K562 (cell line): Measurements from ENCODE around the gene RPF1. TPM values are rescaled to one million over a fixed set of nuclear protein-coding genes. Genes with fewer than 3 reads are reported as not detected.

Source experiments
- BRD4 ChIP-seq: fragments of 200-600 bp; sonication (generic); IDR thresholded peaks from 2 replicates; pipeline ENCODE4 v1.6.1; 2017; ENCODE audit warnings: inconsistent platforms
- BRD9 ChIP-seq: fragments of 450-650 bp; IDR thresholded peaks from 2 replicates; pipeline ENCODE4 v1.6.1; 2018; ENCODE audit warnings: low read depth; ENCODE audit not compliant: partially characterized antibody
- FOSL1 ChIP-seq: fragments of 200-800 bp; sonication (Bioruptor generic); conservative IDR thresholded peaks from 2 replicates; pipeline ENCODE4 v1.6.1; 2016; ENCODE audit warnings: missing genetic modification characterization, missing compliant biosample characterization
- HDAC1 ChIP-seq, 2 experiments: fragments of 450-650 bp; IDR thresholded peaks; 2 replicates each; pipeline ENCODE4 v1.6.1; 2016 to 2017; ENCODE audit warnings: inconsistent platforms in 1 of 2, mild to moderate bottlenecking in 1 of 2, moderate library complexity in 1 of 2
- HDAC8 ChIP-seq: fragments of 450-650 bp; IDR thresholded peaks from 2 replicates; pipeline ENCODE4 v1.6.1; 2016; ENCODE audit warnings: mild to moderate bottlenecking, missing genetic modification characterization, moderate library complexity, missing compliant biosample characterization
- HNRNPL ChIP-seq: fragments of 200-400 bp; formaldehyde crosslinking; IDR thresholded peaks from 2 replicates; pipeline ENCODE4 v1.6.1; 2017; ENCODE audit warnings: low read depth, mild to moderate bottlenecking, low read length
- HNRNPUL1 ChIP-seq: fragments of 200-400 bp; formaldehyde crosslinking; IDR thresholded peaks from 2 replicates; pipeline ENCODE4 v1.6.1; 2017; ENCODE audit warnings: low read length
- KAT7 ChIP-seq: sonication (generic); formaldehyde crosslinking; IDR thresholded peaks from 2 replicates; pipeline ENCODE4 v1.8.0; 2022; ENCODE audit warnings: missing genetic modification reagents, mild to moderate bottlenecking, borderline replicate concordance
- NBN ChIP-seq: fragments of 450-650 bp; IDR thresholded peaks from 2 replicates; pipeline ENCODE4 v1.6.1; 2016; ENCODE audit warnings: low read depth, mild to moderate bottlenecking
- POLR2G ChIP-seq: fragments of 200-400 bp; formaldehyde crosslinking; IDR thresholded peaks from 2 replicates; pipeline ENCODE4 v1.6.1; 2017; ENCODE audit warnings: low read depth, mild to moderate bottlenecking, antibody characterized with exemption, low read length, moderate library complexity
- POLR2H ChIP-seq: IDR thresholded peaks from 2 replicates; pipeline ENCODE4 v1.6.1; 2016; ENCODE audit warnings: missing genetic modification characterization, low read depth, mild to moderate bottlenecking, control low read depth, missing compliant biosample characterization, moderate library complexity
- STAT5A ChIP-seq: IDR thresholded peaks from 2 replicates; pipeline ENCODE4 v1.6.1; 2012; ENCODE audit warnings: low read length, inconsistent platforms, borderline replicate concordance
- ZFPM2 ChIP-seq: fragments of 250-450 bp; sonication (Bioruptor Pico); IDR thresholded peaks from 2 replicates; pipeline ENCODE4 v1.5.1; 2022; ENCODE audit warnings: mild to moderate bottlenecking
- ZNF184 ChIP-seq: sonication (generic); formaldehyde crosslinking; IDR thresholded peaks from 2 replicates; pipeline ENCODE4 v1.5.0; 2020; ENCODE audit warnings: missing genetic modification reagents
- ZNF318 ChIP-seq, 2 experiments: fragments of 450-650 bp; IDR thresholded peaks; 2 replicates each; pipeline ENCODE4 v1.6.1; 2016; ENCODE audit warnings: mild to moderate bottlenecking in 2 of 2, borderline replicate concordance in 1 of 2, low read depth in 1 of 2, moderate library complexity in 1 of 2
- ZNF436 ChIP-seq: fragments of 250-450, 450-650 bp; sonication (Bioruptor Pico); formaldehyde crosslinking; IDR thresholded peaks from 2 replicates; pipeline ENCODE4 v1.7.0; 2020; ENCODE audit warnings: mild to moderate bottlenecking
- ZZZ3 ChIP-seq: fragments of 450-650 bp; IDR thresholded peaks from 2 replicates; pipeline ENCODE4 v1.6.1; 2016; ENCODE audit warnings: antibody characterized with exemption, mild to moderate bottlenecking, moderate library complexity
- polyA plus RNA-seq, 8 experiments: library from polyadenylated mRNA; depleted of rRNA in 4 of 8; stranded (reverse) in 5 of 8; unstranded in 3 of 8; fragments of >200 nt; fragmentation: Nextera tagmentation in 2 of 8; fragmentation: Illumina TruSeq in 1 of 8; extraction: Ambion mirVana in 2 of 8; extraction: Trizol in 1 of 8; gene quantifications; 2 replicates each; pipeline versions ENCODE4 v1.2.1 to v1.2.3, GENCODE V29; 2011 to 2014; ENCODE audit warnings: inconsistent platforms in 1 of 8, missing spikeins in 1 of 8
- total RNA-seq, 7 experiments: library from RNA; depleted of rRNA in 6 of 7; stranded (reverse); fragments of >200 nt in 6 of 7; fragmentation: Illumina TruSeq in 2 of 7; extraction: Trizol in 2 of 7; gene quantifications; 2 replicates each; pipeline versions ENCODE4 v1.2.1 to v1.2.3, GENCODE V29; 2011 to 2021; ENCODE audit warnings: low replicate concordance in 1 of 7
- TF ChIP-seq, protein P1 (sequence below): fragments of 150-350 bp; IDR thresholded peaks from 2 replicates; pipeline ENCODE4 v1.6.1; 2014; ENCODE audit warnings: low read depth, mild to moderate bottlenecking, low read length, borderline replicate concordance

Gene RPF1
- total and polyA plus RNA-seq, 9 of the 15 experiments (the other 6 are each of a cell fraction or from before 2014, with no cell fraction given) = 52.4 to 156 (median 90.2) TPM

DNA sequence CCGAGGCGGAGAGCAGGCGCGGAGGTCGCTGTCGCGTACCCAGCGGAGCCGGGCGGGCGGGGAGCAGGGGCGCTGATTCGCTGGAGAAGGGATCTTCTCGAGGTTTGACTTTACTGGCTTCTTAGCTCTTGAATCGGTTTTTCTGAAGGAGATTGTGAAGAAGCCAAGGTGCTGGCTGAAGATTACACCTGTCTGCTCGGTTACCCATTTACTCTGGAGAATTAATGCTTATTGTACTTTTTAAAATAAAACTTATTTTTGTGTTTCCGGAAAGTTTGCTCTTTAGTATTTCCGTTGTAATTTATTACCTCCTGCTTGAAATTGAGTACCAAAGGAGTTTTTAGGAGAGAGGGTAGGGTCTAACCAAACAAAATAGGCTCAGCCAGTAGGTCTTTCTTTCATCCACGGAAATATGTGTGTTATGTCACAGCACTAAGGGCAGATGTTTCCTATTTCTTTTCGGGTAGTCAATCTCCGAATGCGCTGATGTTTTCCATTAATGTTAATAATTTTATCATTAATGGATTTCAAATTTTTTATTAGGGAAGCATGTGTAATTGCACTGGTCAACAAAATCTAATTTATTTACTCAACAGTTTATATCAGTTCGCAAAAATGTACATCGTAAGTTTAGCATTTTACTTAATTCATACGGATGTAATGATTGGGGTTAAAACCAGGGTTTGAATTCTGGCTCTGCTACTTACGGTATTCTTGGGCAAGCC lies 27.8 kb downstream of the RPF1 start (continued):
- TF ChIP-seq ZNF436 (no peak), HDAC1 (IDR thresholded peaks at IDR 0.05) (no peak), HNRNPUL1 (no peak), BRD9 (no peak), HDAC8 (tag) (no peak), ZNF184 (no peak), NBN (no peak), ZZZ3 (no peak), POLR2G (no peak), BRD4 (no peak), ZFPM2 (CRISPR knock-in tag) (no peak), STAT5A (peak; percentile 7; the same call in 1 of the 2 replicates), ZNF318 (IDR thresholded peaks at IDR 0.05; ENCODE audit: borderline replicate concordance in 1 of 2, low read depth in 1 of 2) (no peak), HNRNPL (no peak), KAT7 (CRISPR knock-in tag) (no peak), POLR2H (peak; percentile 83), FOSL1 (tag) (peak; percentile 76)
- TF ChIP-seq, protein P1, sequence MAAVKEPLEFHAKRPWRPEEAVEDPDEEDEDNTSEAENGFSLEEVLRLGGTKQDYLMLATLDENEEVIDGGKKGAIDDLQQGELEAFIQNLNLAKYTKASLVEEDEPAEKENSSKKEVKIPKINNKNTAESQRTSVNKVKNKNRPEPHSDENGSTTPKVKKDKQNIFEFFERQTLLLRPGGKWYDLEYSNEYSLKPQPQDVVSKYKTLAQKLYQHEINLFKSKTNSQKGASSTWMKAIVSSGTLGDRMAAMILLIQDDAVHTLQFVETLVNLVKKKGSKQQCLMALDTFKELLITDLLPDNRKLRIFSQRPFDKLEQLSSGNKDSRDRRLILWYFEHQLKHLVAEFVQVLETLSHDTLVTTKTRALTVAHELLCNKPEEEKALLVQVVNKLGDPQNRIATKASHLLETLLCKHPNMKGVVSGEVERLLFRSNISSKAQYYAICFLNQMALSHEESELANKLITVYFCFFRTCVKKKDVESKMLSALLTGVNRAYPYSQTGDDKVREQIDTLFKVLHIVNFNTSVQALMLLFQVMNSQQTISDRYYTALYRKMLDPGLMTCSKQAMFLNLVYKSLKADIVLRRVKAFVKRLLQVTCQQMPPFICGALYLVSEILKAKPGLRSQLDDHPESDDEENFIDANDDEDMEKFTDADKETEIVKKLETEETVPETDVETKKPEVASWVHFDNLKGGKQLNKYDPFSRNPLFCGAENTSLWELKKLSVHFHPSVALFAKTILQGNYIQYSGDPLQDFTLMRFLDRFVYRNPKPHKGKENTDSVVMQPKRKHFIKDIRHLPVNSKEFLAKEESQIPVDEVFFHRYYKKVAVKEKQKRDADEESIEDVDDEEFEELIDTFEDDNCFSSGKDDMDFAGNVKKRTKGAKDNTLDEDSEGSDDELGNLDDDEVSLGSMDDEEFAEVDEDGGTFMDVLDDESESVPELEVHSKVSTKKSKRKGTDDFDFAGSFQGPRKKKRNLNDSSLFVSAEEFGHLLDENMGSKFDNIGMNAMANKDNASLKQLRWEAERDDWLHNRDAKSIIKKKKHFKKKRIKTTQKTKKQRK = no peak
